Measurements from ENCODE around the gene SLC26A11.
"Not testable (repeated sequence)": the region's sequence is repeated elsewhere in the genome, so short reads cannot be mapped to it uniquely, and the experiment has no call there.

Gene SLC26A11

DNA sequence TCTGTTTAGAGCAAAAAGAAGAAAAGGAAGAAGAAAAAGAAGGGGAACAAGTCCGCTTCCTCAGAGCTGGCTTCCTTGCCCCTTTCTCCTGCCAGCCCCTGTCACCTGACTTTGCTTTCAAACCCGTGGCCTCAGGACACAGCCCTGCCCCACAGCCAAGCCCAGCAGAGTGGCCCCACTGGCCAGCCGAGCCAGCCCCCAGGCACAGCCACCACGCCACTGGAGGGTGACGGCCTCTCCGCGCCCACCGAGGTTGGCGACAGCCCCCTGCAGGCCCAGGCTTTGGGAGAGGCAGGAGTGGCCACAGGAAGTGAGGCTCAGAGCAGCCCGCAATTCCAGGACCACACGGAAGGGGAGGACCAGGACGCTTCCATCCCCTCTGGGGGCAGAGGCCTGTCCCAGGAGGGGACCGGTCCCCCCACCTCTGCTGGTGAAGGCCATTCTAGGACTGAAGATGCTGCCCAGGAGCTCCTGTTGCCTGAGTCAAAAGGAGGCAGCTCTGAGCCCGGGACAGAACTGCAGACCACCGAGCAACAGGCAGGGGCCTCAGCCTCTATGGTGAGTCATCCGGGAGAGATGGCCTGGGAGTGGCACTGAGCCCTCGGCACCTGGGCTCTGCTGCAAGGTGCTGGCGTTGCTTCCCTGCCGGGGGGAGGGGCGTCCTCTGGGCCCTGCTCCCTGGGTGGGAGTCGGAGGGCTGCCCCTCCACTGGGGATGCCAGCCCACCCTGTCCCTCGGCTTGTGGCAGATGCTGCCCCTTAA lies 67.8 kb downstream of the SLC26A11 start:
- no peak for DNase-seq

DNA sequence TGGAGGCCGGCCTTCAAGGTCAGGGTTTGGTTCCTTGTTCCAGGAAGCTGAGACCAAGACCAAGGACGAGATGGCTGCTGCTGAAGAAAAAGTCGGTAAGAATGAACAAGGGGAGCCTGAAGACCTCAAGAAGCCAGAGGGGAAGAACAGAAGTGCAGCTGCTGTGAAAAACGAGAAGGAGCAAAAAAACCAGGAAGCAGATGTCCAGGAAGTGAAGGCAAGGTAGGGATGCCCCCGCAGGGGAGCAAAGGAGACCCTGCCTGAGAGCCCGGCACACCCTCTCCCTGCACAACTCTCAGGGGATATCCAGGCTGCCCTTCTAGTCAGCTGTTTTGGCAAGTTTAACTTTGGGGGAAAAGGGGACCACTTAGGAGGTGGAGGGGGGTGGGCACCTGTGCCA lies 69.4 kb downstream of the SLC26A11 start:
- DNase-seq = no peak

DNA sequence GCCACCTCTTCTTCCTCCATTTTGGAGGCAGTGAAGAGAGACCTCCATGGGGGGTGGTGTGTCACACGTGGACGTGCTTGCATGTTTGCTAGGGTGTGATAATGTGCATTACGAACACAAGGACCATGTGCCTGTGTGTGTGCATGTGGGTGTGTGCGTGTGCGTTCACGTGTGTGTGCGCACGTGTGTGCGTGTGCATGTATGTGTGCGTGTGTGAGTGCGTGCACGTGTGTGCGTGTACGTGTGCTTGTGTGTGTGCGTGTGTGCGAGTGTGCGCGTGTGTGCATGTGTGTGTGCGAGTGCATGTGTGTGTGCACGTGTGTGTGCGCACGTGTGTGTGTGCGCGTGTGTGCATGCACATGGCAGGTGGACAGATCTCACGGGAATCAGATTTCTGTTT lies 69.9 kb downstream of the SLC26A11 start:
- no peak for DNase-seq

DNA sequence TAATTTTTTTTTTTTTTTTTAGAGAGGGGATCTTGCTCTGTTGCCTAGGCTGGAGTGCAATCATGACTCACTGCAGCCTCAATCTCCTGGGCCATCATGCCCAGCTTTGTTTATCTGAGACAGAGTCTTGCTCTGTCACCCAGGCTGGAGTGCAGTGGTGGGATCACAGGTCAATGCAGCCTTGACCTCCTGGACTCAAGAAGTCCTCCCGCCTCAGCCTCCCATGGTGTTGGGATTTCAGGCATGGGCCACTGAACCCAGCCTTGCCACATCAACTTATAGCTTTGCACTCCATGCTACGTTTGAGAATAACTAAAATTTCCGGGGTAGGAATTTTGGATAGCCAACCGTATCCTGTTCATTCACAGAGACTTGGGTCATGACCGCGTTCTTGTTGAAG lies 71.0 kb downstream of the SLC26A11 start:
- DNase-seq = no peak

DNA sequence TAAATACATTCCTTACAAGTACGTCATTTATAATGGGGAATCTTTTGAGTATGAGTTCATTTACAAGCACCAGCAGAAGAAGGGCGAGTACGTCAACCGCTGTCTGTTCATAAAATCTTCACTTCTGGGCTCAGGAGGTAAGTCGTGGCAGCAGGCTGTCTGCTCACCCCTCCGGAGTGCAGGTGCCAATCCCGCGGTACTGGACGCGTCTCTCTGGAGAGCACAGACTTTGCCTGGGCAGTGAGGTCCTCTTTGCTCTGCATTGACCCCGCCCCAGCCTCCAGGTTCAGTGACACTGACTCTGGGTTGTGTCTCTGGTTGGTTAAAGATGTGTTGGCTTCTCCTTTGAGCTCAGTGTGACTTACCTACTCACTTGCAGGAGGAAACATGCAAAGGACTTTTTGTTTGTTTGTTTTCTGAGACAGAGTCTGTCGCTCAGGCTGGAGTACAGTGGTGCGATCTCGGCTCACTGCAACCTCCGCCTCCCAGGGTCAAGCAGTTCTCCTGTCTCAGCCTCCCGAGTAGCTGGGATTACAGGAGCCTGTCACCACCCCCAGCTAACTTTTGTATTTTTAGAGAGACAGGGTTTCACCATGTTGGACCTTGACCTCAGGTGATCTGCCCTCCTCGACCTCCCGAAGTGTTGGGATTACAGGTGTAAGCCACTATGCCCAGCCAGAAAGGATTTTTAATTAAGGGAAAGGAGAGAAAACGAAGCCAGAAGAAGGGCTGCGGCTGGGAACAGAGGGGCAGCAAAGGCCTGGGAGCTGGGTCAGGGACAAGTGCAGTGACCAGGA lies 71.7 kb downstream of the SLC26A11 start:
- DNase-seq = no peak

DNA sequence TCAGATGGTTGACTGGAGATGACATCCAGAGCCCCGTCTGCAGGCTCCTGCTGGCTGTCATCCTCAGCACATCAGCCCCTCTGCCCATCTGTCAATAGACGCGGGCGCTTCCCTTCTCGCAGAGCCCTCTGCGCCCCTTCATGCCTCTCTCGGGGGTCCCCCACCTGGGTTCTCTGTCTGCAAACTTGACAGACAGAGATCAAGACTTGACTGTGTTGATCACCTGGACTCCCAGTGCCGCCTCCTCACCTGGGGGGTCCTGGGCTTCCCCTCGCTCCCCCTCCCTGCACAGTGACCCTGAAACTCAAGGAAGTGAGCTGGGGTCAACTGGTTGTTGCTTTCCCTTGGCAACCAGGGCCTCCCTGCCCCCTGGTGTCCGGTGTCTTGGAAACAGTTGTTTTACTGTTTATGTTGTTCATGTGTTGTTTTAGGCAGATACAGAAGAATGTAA lies 72.3 kb downstream of the SLC26A11 start:
- DNase-seq = no peak

DNA sequence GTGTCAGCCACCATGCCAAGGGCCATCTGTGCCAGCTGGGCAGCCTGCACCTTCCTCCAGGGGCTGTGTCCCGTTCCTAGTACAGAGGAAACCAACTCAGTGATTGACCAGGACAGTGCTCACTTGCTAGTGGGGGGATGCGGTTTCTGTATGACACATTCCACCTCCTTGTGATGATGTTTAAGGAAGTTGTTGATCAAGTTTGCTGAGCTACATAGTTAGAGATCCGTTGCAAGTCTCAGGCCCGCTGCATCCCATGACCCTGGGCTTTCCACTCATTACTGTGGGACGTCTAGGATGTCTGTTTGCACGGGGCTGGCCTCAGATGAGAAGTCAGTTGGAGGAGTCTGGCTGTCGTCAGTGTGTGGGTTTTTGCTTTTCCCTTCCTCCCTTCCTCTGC lies 74.0 kb downstream of the SLC26A11 start:
- no peak for DNase-seq

DNA sequence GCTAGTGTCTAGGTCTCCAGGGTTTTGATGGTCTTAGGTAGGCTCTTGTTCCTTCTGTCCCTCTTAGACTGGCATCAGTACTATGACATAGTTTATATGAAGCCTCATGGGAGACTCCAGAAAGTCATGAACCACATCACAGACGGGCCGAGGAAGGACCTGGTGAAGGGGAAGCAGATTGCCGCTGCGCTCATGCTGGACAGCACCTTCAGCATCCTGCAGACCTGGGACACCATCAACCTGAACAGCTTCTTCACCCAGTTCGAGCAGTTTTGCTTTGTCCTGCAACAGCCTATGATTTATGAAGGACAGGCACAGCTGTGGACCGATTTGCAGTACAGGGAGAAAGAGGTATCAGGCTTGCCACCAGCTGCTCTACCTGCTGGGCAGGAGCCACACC lies 74.4 kb downstream of the SLC26A11 start:
- DNase-seq = no peak

DNA sequence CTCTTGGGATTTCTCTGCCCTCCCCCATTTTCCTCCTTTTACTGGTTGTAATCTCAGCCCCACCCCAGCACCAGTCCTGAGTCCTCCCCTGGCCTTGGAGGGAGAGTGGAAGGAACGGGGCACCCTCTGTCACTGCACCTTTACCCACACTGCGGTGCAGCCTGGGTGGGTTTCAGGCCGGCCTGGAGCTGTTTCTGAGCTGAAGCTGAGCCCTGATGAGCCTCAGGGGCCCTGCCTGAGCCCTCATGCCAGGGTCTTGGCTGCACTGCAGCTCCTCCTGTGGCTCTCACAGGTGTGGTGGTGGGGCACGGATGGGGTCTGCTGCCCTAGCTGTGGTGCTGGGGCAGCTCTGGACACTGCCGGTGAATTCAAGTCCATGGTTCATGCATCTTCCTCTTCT lies 74.9 kb downstream of the SLC26A11 start:
- DNase-seq = no peak

DNA sequence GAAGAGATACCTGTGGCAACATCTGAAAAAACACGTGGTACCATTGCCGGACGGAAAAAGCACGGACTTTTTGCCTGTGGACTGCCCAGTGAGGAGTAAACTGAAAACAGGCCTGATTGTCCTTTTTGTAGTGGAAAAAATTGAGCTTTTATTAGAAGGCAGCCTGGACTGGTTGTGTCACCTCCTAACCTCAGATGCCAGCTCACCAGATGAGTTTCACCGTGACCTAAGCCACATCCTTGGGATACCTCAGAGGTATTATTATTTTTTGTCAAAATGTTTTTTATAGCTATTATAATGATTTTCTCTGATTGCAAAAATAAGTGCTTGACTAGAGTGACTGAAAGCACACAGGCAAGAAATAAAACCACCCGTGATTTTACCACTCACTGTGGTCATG lies 75.3 kb downstream of the SLC26A11 start:
- DNase-seq = no peak

DNA sequence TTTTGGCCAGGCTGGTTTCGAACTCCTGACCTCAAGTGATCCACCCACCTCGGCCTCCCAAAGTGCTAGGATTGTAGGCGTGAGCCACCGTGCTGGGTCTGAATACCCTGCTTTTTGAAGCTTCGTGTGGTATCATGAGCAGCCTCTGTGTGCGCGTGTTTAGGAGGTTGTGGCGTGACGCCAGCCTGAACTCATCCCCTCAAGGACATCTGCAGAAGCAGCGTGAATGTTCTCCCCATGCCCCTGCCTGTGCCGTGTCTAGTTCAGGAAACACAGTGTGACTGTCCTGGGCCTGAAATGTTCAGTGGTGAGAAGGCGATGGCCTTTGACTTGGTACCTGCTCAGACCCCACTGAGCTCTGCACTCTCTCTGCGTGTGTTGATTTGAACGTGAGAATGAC lies 76.0 kb downstream of the SLC26A11 start:
- no peak for DNase-seq

DNA sequence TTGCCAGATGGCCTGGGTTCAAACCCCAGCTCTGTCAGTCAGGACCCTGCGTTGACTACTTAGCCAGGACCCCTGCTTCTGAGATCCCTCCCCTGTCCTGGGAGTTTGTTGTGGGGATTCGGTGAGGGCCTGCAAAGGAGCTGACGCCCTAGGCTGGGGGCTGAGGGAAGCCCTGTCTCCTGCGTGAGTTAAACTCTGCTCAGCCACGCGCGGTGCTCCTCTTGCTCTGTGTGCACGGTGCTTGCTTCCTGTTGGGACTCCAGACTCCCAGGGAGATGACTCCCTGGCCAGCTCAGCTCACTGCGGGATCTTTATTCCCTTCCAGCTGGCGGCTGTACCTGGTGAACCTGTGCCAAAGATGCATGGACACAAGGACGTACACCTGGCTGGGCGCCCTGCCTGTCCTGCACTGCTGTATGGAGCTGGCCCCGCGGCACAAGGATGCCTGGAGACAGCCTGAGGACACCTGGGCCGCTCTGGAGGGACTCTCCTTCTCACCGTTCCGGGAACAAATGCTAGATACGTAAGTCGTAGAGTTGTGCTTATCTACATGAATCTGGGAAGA lies 77.9 kb downstream of the SLC26A11 start:
- DNase-seq = no peak

DNA sequence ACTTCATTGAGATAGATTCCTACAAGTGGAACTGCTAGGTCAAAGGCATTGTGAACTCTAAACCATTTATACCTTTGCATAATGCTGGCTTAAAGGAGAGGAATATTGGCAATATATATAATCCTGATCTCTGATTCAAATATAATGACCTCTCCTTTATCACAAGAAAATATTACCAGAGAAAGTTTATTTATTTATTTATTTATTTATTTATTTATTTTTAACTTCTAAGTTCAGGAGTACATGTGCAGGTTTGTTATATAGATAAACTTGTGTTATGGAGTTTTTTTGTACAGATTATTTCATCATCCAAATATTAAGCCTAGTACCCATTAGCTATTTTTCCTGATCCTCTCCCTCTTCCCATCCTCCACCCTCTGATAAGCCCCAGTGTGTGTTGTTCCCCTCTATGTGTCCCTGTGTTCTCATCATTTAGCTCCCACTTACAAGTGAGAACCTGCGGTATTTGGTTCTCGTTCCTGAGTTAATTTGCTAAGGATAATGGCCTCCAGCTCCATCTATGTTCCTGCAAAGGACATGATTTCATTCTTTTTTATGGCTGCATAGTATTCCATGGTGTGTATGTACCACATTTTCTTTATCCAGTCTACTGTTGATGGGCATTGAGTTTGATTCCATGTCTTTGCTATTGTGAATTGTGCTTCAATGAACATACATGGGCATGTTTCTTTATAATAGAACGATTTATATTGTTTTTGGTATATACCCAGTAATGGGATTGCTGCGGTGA lies 79.3 kb downstream of the SLC26A11 start:
- DNase-seq = not testable (repeated sequence)

DNA sequence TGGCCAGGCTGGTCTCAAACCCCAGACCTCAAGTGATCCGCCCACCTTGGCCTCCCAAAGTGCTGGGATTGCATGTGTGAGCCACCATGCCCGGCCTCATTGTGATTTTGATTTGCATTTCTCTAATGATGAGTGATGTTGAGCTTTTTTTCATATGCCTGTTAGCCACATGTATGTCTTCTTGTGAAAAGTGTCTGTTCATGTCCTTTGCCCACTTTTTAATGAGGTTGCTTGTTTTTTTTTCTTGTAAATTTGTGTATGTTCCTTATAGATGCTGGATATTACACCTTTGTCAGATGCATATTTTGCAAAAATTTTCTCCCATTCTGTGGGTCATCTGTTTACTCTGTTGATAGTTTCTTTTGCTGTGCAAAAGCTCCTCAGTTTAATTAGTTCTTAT lies 80.5 kb downstream of the SLC26A11 start:
- not testable (repeated sequence) for DNase-seq
